Activated CD4-positive, alpha-beta T cell treated with anti-CD3 and anti-CD28 coated beads, Interleukin-2, amount 50 U/mL, for 48 hours (primary cell): Measurements from ENCODE around the gene FAAH.

Source experiments
- DNase-seq, 2 experiments: peaks; one replicate each; pipeline ENCODE4 v3.0.0-alpha.2; 2020

Gene FAAH

GRCh38 chr1:46423574-46424240 lies 29.6 kb downstream of the FAAH start:
- DNase-seq = no peak

GRCh38 chr1:46424730-46425129 lies 30.6 kb downstream of the FAAH start:
- no peak for DNase-seq

GRCh38 chr1:46425726-46426125 lies 31.6 kb downstream of the FAAH start:
- no peak for DNase-seq

GRCh38 chr1:46427541-46427940 lies 33.4 kb downstream of the FAAH start:
- DNase-seq = no peak

GRCh38 chr1:46429436-46429835 lies 35.3 kb downstream of the FAAH start:
- DNase-seq = no peak

- no peak for DNase-seq
These were observed 37.6 kb downstream of the FAAH start for GRCh38 chr1:46431695-46432094.

- no peak for DNase-seq
These were observed 38.7 kb downstream of the FAAH start for GRCh38 chr1:46432781-46433327.

GRCh38 chr1:46434358-46434757 lies 40.2 kb downstream of the FAAH start:
- no peak for DNase-seq

- no peak for DNase-seq
These were observed 42.7 kb downstream of the FAAH start for GRCh38 chr1:46436844-46437243.

GRCh38 chr1:46437723-46438122 lies 43.6 kb downstream of the FAAH start:
- no peak for DNase-seq

- DNase-seq = no peak
These were observed 44.2 kb downstream of the FAAH start for GRCh38 chr1:46438346-46438745.

- no peak for DNase-seq
These were observed 46.4 kb downstream of the FAAH start for GRCh38 chr1:46440478-46440877.

GRCh38 chr1:46442317-46443161 lies 48.4 kb downstream of the FAAH start:
- peak; percentile 81 to 86 for DNase-seq

- DNase-seq = no peak
These were observed 50.3 kb downstream of the FAAH start for GRCh38 chr1:46444466-46444865.

GRCh38 chr1:46445773-46446256 lies 51.7 kb downstream of the FAAH start:
- no peak for DNase-seq

- DNase-seq = peak; percentile 88 to 89
These were observed 52.8 kb downstream of the FAAH start for GRCh38 chr1:46446646-46447498.

GRCh38 chr1:46447499-46448108 lies 53.5 kb downstream of the FAAH start:
- no peak for DNase-seq

- no peak for DNase-seq
These were observed 54.2 kb downstream of the FAAH start for GRCh38 chr1:46448109-46448911.

GRCh38 chr1:46449223-46450159 lies 55.4 kb downstream of the FAAH start:
- no peak for DNase-seq

GRCh38 chr1:46450160-46450517 lies 56.0 kb downstream of the FAAH start:
- no peak for DNase-seq
